Suprapubic skin (tissue), 4 donors: ENCODE measurements around the gene GRPEL1.

ENCODE experiments used
- POLR2A ChIP-seq, 2 donors: fragments of 450-650 bp; IDR thresholded peaks; one replicate each; pipeline ENCODE4 v1.6.1; 2017; ENCODE audit warnings: antibody characterized with exemption in 2 of 2, mild to moderate bottlenecking in 2 of 2, moderate library complexity in 2 of 2
- POLR2AphosphoS5 ChIP-seq, 3 donors: sonication (generic); formaldehyde crosslinking; IDR thresholded peaks; one replicate each; pipeline ENCODE4 v1.6.1; 2017; ENCODE audit warnings: antibody characterized with exemption in 3 of 3
- TF ChIP-seq, protein P1 (sequence below), 2 donors: fragments of 200-600 bp in 1 of 2; fragments of 450-650 bp in 1 of 2; sonication (generic) in 1 of 2; IDR thresholded peaks; one replicate each; pipeline ENCODE4 v1.5.1; 2016 to 2019; ENCODE audit warnings: antibody characterized with exemption in 2 of 2, mild to moderate bottlenecking in 1 of 2, moderate library complexity in 1 of 2

DNA sequence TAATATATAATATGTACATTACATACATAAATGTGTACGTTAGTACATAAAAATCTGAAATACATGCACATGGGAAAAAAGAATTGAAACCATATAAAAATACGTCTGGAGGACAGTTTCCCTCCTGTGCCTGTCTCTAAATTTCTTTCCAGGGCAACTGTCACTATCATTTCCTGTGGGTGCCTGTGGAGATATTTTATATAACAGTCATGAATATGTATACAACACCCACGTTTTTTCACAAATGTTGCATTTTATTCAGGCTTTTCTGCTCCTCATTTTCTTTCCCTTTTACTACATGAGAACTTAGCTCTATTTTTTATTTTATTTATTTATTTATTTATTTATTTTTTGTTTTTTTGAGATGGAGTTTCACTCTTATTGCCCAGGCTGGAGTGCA, 24.2 kb upstream of the GRPEL1 start:
- TF ChIP-seq, protein P1, sequence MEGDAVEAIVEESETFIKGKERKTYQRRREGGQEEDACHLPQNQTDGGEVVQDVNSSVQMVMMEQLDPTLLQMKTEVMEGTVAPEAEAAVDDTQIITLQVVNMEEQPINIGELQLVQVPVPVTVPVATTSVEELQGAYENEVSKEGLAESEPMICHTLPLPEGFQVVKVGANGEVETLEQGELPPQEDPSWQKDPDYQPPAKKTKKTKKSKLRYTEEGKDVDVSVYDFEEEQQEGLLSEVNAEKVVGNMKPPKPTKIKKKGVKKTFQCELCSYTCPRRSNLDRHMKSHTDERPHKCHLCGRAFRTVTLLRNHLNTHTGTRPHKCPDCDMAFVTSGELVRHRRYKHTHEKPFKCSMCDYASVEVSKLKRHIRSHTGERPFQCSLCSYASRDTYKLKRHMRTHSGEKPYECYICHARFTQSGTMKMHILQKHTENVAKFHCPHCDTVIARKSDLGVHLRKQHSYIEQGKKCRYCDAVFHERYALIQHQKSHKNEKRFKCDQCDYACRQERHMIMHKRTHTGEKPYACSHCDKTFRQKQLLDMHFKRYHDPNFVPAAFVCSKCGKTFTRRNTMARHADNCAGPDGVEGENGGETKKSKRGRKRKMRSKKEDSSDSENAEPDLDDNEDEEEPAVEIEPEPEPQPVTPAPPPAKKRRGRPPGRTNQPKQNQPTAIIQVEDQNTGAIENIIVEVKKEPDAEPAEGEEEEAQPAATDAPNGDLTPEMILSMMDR (IDR thresholded peaks at IDR 0.05), result no peak
- TF ChIP-seq POLR2A (IDR thresholded peaks at IDR 0.05) (no peak), POLR2AphosphoS5 (IDR thresholded peaks at IDR 0.05) (no peak)
